Epithelial cell of esophagus (primary cell): ENCODE data around the gene CDH4.
"Not testable (repeated sequence)": the region's sequence is repeated elsewhere in the genome, so short reads cannot be mapped to it uniquely, and the experiment has no call there.

ENCODE experiments used
- DNase-seq: peaks from one replicate; pipeline ENCODE4 v3.0.0; 2010; ENCODE audit warnings: low read depth
- H3K4me3 ChIP-seq: 2 replicates; pipeline ENCODE4 v1.5.1; 2011; ENCODE audit warnings: mild to moderate bottlenecking, low read length, control low read depth
- CTCF ChIP-seq: IDR thresholded peaks from 2 replicates; pipeline ENCODE4 v1.5.1; 2011; ENCODE audit warnings: low read depth, mild to moderate bottlenecking, low read length, control low read depth, inconsistent platforms; ENCODE audit not compliant: insufficient read depth; ENCODE audit errors: missing control alignments

Gene CDH4

DNA sequence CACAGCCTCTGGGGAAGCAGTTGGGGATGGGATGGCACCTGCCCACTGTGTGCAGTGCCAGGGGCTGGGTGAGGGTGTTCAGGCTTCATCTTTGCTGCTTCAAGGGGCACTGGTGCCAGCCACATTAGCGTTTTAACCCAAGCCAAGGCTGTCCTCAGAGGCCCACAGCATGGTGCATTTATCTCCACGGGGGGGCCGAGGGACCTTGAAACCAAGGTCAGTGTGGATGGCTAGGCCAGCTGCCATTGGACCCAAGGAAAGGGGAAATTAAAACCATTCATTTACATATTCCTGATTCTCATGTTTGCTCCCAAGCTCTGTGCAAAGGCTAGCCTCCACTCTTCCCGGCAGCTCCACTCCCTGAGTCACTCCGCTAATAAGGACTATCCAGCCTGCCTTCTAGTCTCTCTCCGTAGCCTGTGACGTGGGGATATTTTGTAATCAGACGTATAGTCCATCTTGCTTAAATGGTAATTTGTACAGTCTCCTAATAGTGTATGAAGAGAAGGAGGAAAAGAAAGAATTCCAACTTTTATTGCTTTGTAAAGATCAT lies 197.1 kb downstream of the CDH4 start:
- DNase-seq = no peak
- TF ChIP-seq CTCF = no peak

DNA sequence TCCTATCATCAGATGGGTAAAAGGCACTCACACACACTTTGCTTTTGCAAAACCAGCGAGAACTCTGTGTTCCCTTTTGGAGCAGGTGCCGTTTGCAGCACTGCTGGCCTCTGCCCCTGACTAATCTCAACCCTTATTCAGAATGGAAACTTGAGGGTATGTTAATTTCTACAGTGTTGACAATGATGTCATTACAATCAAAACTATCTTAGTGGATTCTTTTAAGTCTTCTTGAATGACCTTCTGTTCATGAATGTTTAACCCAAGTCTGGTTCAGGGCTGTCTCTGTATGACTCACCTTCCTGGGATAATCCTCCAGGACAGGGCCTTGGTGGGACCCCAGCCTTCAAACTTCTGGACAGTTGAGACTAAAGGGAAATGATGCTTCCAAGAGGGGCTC lies 197.9 kb downstream of the CDH4 start:
- no peak overlapping the region for H3K4me3 ChIP-seq
- DNase-seq = no peak
- no peak for TF ChIP-seq CTCF

More for the DNA sequence above, 197.1 kb downstream of the CDH4 start:
- no peak overlapping the region for H3K4me3 ChIP-seq

- H3K4me3 ChIP-seq = no peak overlapping the region
- no peak for DNase-seq
- no peak for TF ChIP-seq CTCF
Measured at GRCh38 chr20:61450549-61450948, 198.5 kb downstream of the CDH4 start.

DNA sequence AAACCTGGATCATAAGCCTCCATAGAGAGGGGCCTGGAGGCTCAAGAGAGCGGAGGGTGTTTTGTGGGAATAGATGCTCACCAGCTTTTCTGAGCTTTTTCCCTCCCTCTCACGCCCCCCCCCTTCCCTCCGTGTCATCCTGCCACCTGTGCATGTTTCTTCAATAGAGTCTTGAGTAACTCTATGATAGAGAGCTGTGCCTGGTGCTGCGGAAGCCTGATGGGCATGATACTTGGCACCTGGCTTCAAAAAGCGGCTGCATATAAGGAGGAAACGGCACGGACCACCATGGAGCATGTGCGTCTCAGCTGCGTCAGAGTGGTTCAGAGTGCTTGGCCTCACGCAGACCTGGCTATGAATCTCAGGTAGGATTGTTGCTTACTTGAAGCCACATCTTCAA lies 198.9 kb downstream of the CDH4 start:
- H3K4me3 ChIP-seq = no peak overlapping the region
- no peak for TF ChIP-seq CTCF
- DNase-seq = no peak

GRCh38 chr20:61451953-61452352 lies 199.9 kb downstream of the CDH4 start:
- no peak overlapping the region for H3K4me3 ChIP-seq
- DNase-seq = no peak
- TF ChIP-seq CTCF = no peak

DNA sequence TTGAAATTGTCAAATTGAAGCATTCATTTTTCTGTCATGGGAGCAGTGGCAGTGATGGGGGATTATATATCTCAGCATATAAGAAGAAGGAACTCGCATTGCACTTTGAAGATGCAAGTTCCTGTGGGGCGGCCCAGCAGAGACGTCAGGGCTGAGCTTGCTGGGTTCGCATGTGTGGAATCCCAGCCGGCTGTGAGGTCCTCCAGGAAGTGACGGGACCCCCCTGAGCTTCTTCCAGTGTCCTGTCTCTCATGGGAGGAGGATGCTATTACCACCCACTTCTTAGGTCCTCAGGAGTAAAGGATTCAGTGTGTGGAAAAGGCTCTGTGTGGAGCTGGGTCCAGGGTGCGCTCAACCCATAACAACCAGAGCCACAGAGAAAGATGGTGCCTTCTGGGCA lies 201.2 kb downstream of the CDH4 start:
- H3K4me3 ChIP-seq = no peak overlapping the region
- no peak for DNase-seq
- TF ChIP-seq CTCF = no peak

- not testable (repeated sequence) for DNase-seq
Measured at GRCh38 chr20:61453623-61454022, 201.6 kb downstream of the CDH4 start.

More at GRCh38 chr20:61453623-61454022, 201.6 kb downstream of the CDH4 start:
- H3K4me3 ChIP-seq = not testable (repeated sequence)
